ENCODE results near the gene FAS.

The FAS gene

GRCh38 chr10:88983206-88983605 is 7.4 kb upstream of the FAS start:
- Histone ChIP-seq H3K9ac (ENCODE audit: low read depth, low read length) (no peak overlapping the region), H3K27ac (ENCODE audit: low read depth, low read length) (no peak overlapping the region)

GRCh38 chr10:88983939-88984338 is 6.7 kb upstream of the FAS start:
- no peak overlapping the region for H3K27ac ChIP-seq (ENCODE audit: low read depth, low read length)

More at GRCh38 chr10:88983206-88983605, 7.4 kb upstream of the FAS start:
- H3K9me3 ChIP-seq (ENCODE audit: control insufficient read depth, insufficient read depth, low read length) = no peaks in the 10 kb centered on the region
- no peak overlapping the region for H3K4me3 ChIP-seq (ENCODE audit: low read depth, low read length)
- no peaks in the 10 kb centered on the region for H3K27me3 ChIP-seq (ENCODE audit: control insufficient read depth, insufficient read depth, low read length)
- H3K4me1 ChIP-seq (ENCODE audit: control insufficient read depth, insufficient read depth, low read length) = no peaks in the 10 kb centered on the region; the same call in none of the 2 replicates
- H3K36me3 ChIP-seq (ENCODE audit: control insufficient read depth, insufficient read depth, low read length) = no peaks in the 10 kb centered on the region

GRCh38 chr10:88984525-88984924 is 6.1 kb upstream of the FAS start:
- Histone ChIP-seq H3K4me1 (ENCODE audit: control insufficient read depth, insufficient read depth, low read length) (no peaks in the 10 kb centered on the region; the same call in none of the 2 replicates), H3K4me3 (ENCODE audit: low read depth, low read length) (no peak overlapping the region), H3K36me3 (ENCODE audit: control insufficient read depth, insufficient read depth, low read length) (no peaks in the 10 kb centered on the region), H3K9me3 (ENCODE audit: control insufficient read depth, insufficient read depth, low read length) (no peaks in the 10 kb centered on the region), H3K27me3 (ENCODE audit: control insufficient read depth, insufficient read depth, low read length) (peaks cover 4% of the 10 kb centered on the region), H3K9ac (ENCODE audit: low read depth, low read length) (no peak overlapping the region), H3K27ac (ENCODE audit: low read depth, low read length) (no peak overlapping the region)

More at GRCh38 chr10:88983939-88984338, 6.7 kb upstream of the FAS start:
- Histone ChIP-seq H3K4me3 (ENCODE audit: low read depth, low read length) (no peak overlapping the region), H3K9ac (ENCODE audit: low read depth, low read length) (no peak overlapping the region), H3K27me3 (ENCODE audit: control insufficient read depth, insufficient read depth, low read length) (no peaks in the 10 kb centered on the region), H3K4me1 (ENCODE audit: control insufficient read depth, insufficient read depth, low read length) (no peaks in the 10 kb centered on the region; the same call in none of the 2 replicates), H3K36me3 (ENCODE audit: control insufficient read depth, insufficient read depth, low read length) (no peaks in the 10 kb centered on the region), H3K9me3 (ENCODE audit: control insufficient read depth, insufficient read depth, low read length) (no peaks in the 10 kb centered on the region)

- peaks cover 6% of the 10 kb centered on the region for H3K4me1 ChIP-seq (ENCODE audit: control insufficient read depth, insufficient read depth, low read length)
- H3K4me3 ChIP-seq (ENCODE audit: low read depth, low read length) = no peak overlapping the region
- no peaks in the 10 kb centered on the region for H3K9me3 ChIP-seq (ENCODE audit: control insufficient read depth, insufficient read depth, low read length)
- no peaks in the 10 kb centered on the region for H3K36me3 ChIP-seq (ENCODE audit: control insufficient read depth, insufficient read depth, low read length)
- H3K27ac ChIP-seq (ENCODE audit: low read depth, low read length) = no peak overlapping the region
- peaks cover 26% of the 10 kb centered on the region for H3K27me3 ChIP-seq (ENCODE audit: control insufficient read depth, insufficient read depth, low read length)
- H3K9ac ChIP-seq (ENCODE audit: low read depth, low read length) = no peak overlapping the region
These were observed 3.9 kb upstream of the FAS start for GRCh38 chr10:88986549-88987242.

- peaks cover 32% of the 10 kb centered on the region for H3K27me3 ChIP-seq (ENCODE audit: control insufficient read depth, insufficient read depth, low read length)
- H3K9ac ChIP-seq (ENCODE audit: low read depth, low read length) = no peak overlapping the region
- H3K36me3 ChIP-seq (ENCODE audit: control insufficient read depth, insufficient read depth, low read length) = no peaks in the 10 kb centered on the region
- H3K9me3 ChIP-seq (ENCODE audit: control insufficient read depth, insufficient read depth, low read length) = no peaks in the 10 kb centered on the region
- peaks cover 12% of the 10 kb centered on the region for H3K4me1 ChIP-seq (ENCODE audit: control insufficient read depth, insufficient read depth, low read length)
- no peak overlapping the region for H3K27ac ChIP-seq (ENCODE audit: low read depth, low read length)
- no peak overlapping the region for H3K4me3 ChIP-seq (ENCODE audit: low read depth, low read length)
These were observed 3.3 kb upstream of the FAS start for GRCh38 chr10:88987243-88987725.

- Histone ChIP-seq H3K27me3 (ENCODE audit: control insufficient read depth, insufficient read depth, low read length) (peaks cover 32% of the 10 kb centered on the region), H3K27ac (ENCODE audit: low read depth, low read length) (no peak overlapping the region), H3K4me1 (ENCODE audit: control insufficient read depth, insufficient read depth, low read length) (peaks cover 16% of the 10 kb centered on the region), H3K4me3 (ENCODE audit: low read depth, low read length) (no peak overlapping the region), H3K36me3 (ENCODE audit: control insufficient read depth, insufficient read depth, low read length) (no peaks in the 10 kb centered on the region), H3K9ac (ENCODE audit: low read depth, low read length) (no peak overlapping the region), H3K9me3 (ENCODE audit: control insufficient read depth, insufficient read depth, low read length) (no peaks in the 10 kb centered on the region)
These were observed 2.8 kb upstream of the FAS start for GRCh38 chr10:88987840-88988239.

- Histone ChIP-seq H3K27me3 (ENCODE audit: control insufficient read depth, insufficient read depth, low read length) (peaks cover 32% of the 10 kb centered on the region), H3K27ac (ENCODE audit: low read depth, low read length) (no peak overlapping the region), H3K36me3 (ENCODE audit: control insufficient read depth, insufficient read depth, low read length) (no peaks in the 10 kb centered on the region), H3K4me3 (ENCODE audit: low read depth, low read length) (no peak overlapping the region), H3K9me3 (ENCODE audit: control insufficient read depth, insufficient read depth, low read length) (no peaks in the 10 kb centered on the region), H3K9ac (ENCODE audit: low read depth, low read length) (no peak overlapping the region), H3K4me1 (ENCODE audit: control insufficient read depth, insufficient read depth, low read length) (peaks cover 32% of the 10 kb centered on the region)
These were observed 1.2 kb upstream of the FAS start for GRCh38 chr10:88989423-88989822.

- no peak overlapping the region for H3K27ac ChIP-seq (ENCODE audit: low read depth, low read length)
- no peaks in the 10 kb centered on the region for H3K9me3 ChIP-seq (ENCODE audit: control insufficient read depth, insufficient read depth, low read length)
- peak overlapping the region; percentile 77 for H3K4me3 ChIP-seq (ENCODE audit: low read depth, low read length)
- peaks cover 32% of the 10 kb centered on the region for H3K4me1 ChIP-seq (ENCODE audit: control insufficient read depth, insufficient read depth, low read length)
- H3K36me3 ChIP-seq (ENCODE audit: control insufficient read depth, insufficient read depth, low read length) = no peaks in the 10 kb centered on the region
- H3K27me3 ChIP-seq (ENCODE audit: control insufficient read depth, insufficient read depth, low read length) = peaks cover 32% of the 10 kb centered on the region
- no peak overlapping the region for H3K9ac ChIP-seq (ENCODE audit: low read depth, low read length)
These were observed 694 bp upstream of the FAS start for GRCh38 chr10:88989824-88990383.

- peaks cover 32% of the 10 kb centered on the region for H3K4me1 ChIP-seq (ENCODE audit: control insufficient read depth, insufficient read depth, low read length)
- H3K9ac ChIP-seq (ENCODE audit: low read depth, low read length) = peak overlapping the region; percentile 29
- peaks cover 32% of the 10 kb centered on the region for H3K27me3 ChIP-seq (ENCODE audit: control insufficient read depth, insufficient read depth, low read length)
- H3K4me3 ChIP-seq (ENCODE audit: low read depth, low read length) = peak overlapping the region; percentile 77
- peak overlapping the region; percentile 3 for H3K27ac ChIP-seq (ENCODE audit: low read depth, low read length)
- no peaks in the 10 kb centered on the region for H3K9me3 ChIP-seq (ENCODE audit: control insufficient read depth, insufficient read depth, low read length)
- no peaks in the 10 kb centered on the region for H3K36me3 ChIP-seq (ENCODE audit: control insufficient read depth, insufficient read depth, low read length)
These were observed 732 bp downstream of the FAS start for GRCh38 chr10:88991161-88991898.

GRCh38 chr10:88991899-88992320 is 1.3 kb downstream of the FAS start:
- H3K9me3 ChIP-seq (ENCODE audit: control insufficient read depth, insufficient read depth, low read length) = no peaks in the 10 kb centered on the region
- no peak overlapping the region for H3K9ac ChIP-seq (ENCODE audit: low read depth, low read length)
- peak overlapping the region; percentile 77 for H3K4me3 ChIP-seq (ENCODE audit: low read depth, low read length)
- peaks cover 32% of the 10 kb centered on the region for H3K27me3 ChIP-seq (ENCODE audit: control insufficient read depth, insufficient read depth, low read length)
- H3K27ac ChIP-seq (ENCODE audit: low read depth, low read length) = no peak overlapping the region
- H3K36me3 ChIP-seq (ENCODE audit: control insufficient read depth, insufficient read depth, low read length) = no peaks in the 10 kb centered on the region
- peaks cover 32% of the 10 kb centered on the region for H3K4me1 ChIP-seq (ENCODE audit: control insufficient read depth, insufficient read depth, low read length)
